HepG2 (cell line): ENCODE data around the gene TCFL5. TPM values are rescaled to one million over a fixed set of nuclear protein-coding genes. Genes with fewer than 3 reads are reported as not detected.
A peak's percentile ranks its signal among the peaks of the same experiment; 100 is the strongest.

Source experiments
- ATF2 ChIP-seq: sonication (generic); formaldehyde crosslinking; IDR thresholded peaks from 2 replicates; pipeline ENCODE4 v1.4.0; 2020; ENCODE audit warnings: missing genetic modification reagents
- CEBPB ChIP-seq: IDR thresholded peaks from 2 replicates; pipeline ENCODE4 v1.6.1; 2011; ENCODE audit warnings: low read depth, low read length, improper control_type of control experiment, borderline replicate concordance
- DRAP1 ChIP-seq: IDR thresholded peaks from 2 replicates; pipeline ENCODE4 v1.6.1; 2016; ENCODE audit warnings: missing genetic modification reagents, missing compliant biosample characterization
- HNF1B ChIP-seq: sonication (generic); formaldehyde crosslinking; IDR thresholded peaks from 2 replicates; pipeline ENCODE4 v1.5.1; 2020; ENCODE audit warnings: mild to moderate bottlenecking, moderate library complexity, missing genetic modification reagents
- HNRNPLL ChIP-seq: fragments of 200-400 bp; formaldehyde crosslinking; IDR thresholded peaks from 2 replicates; pipeline ENCODE4 v1.6.1; 2017; ENCODE audit warnings: mild to moderate bottlenecking, low read depth, low read length; ENCODE audit not compliant: poor library complexity, severe bottlenecking
- KLF13 ChIP-seq: sonication (generic); formaldehyde crosslinking; IDR thresholded peaks from 2 replicates; pipeline ENCODE4 v1.4.0; 2020; ENCODE audit warnings: mild to moderate bottlenecking, missing genetic modification reagents
- KLF9 ChIP-seq: IDR thresholded peaks from 2 replicates; pipeline ENCODE4 v1.6.1; 2016; ENCODE audit warnings: low read depth
- PITX1 ChIP-seq: sonication (generic); formaldehyde crosslinking; IDR thresholded peaks from 2 replicates; pipeline ENCODE4 v1.5.1; 2020; ENCODE audit warnings: mild to moderate bottlenecking, missing genetic modification reagents
- PLSCR1 ChIP-seq: sonication (generic); formaldehyde crosslinking; IDR thresholded peaks from 2 replicates; pipeline ENCODE4 v1.5.0; 2020; ENCODE audit warnings: missing genetic modification reagents, mild to moderate bottlenecking, borderline replicate concordance
- RARA ChIP-seq: IDR thresholded peaks from 2 replicates; pipeline ENCODE4 v1.6.1; 2016; ENCODE audit warnings: missing genetic modification reagents, missing compliant biosample characterization
- ZFP82 ChIP-seq: sonication (generic); formaldehyde crosslinking; IDR thresholded peaks from 2 replicates; pipeline ENCODE4 v1.5.1; 2020; ENCODE audit warnings: mild to moderate bottlenecking, missing genetic modification reagents, borderline replicate concordance
- ZNF143 ChIP-seq: sonication (generic); formaldehyde crosslinking; IDR thresholded peaks from 2 replicates; pipeline ENCODE4 v1.4.0; 2020; ENCODE audit warnings: missing genetic modification reagents
- ZNF75D ChIP-seq: sonication (generic); formaldehyde crosslinking; IDR thresholded peaks from 2 replicates; pipeline ENCODE4 v1.8.1; 2023; ENCODE audit warnings: missing genetic modification reagents, mild to moderate bottlenecking, borderline replicate concordance
- ZNF768 ChIP-seq: sonication (generic); formaldehyde crosslinking; IDR thresholded peaks from 2 replicates; pipeline ENCODE4 v1.4.0; 2020; ENCODE audit warnings: missing genetic modification reagents
- ZSCAN20 ChIP-seq: sonication (generic); formaldehyde crosslinking; IDR thresholded peaks from 2 replicates; pipeline ENCODE4 v1.4.0; 2020; ENCODE audit warnings: missing genetic modification reagents, mild to moderate bottlenecking, borderline replicate concordance
- polyA plus RNA-seq, 8 experiments: library from polyadenylated mRNA; depleted of rRNA in 3 of 8; stranded (reverse) in 7 of 8; unstranded in 1 of 8; fragments of >200 nt; fragmentation: Illumina TruSeq in 4 of 8; extraction: Trizol in 4 of 8; gene quantifications; 2 replicates each; pipeline versions ENCODE4 v1.2.1 to v1.2.3, GENCODE V29; 2011 to 2016; ENCODE audit warnings: low read depth in 4 of 8, missing spikeins in 1 of 8, mixed read lengths in 1 of 8; ENCODE audit not compliant: insufficient read depth in 1 of 8
- total RNA-seq, 5 experiments: library from RNA; depleted of rRNA; stranded (reverse); fragments of >200 nt; fragmentation: Illumina TruSeq; extraction: Trizol; gene quantifications; 2 replicates each; pipeline ENCODE4 v1.2.3, GENCODE V29; 2016; ENCODE audit warnings: low read depth in 1 of 5
- TF ChIP-seq, protein P1 (sequence below), 2 experiments: sonication (generic) in 1 of 2; formaldehyde crosslinking in 1 of 2; IDR thresholded peaks; 2 replicates each; pipeline versions ENCODE4 v1.4.0 to v1.6.1; 2016 to 2020; ENCODE audit warnings: borderline replicate concordance in 1 of 2, low read depth in 1 of 2, mild to moderate bottlenecking in 1 of 2, missing genetic modification reagents in 1 of 2
- TF ChIP-seq, protein P2 (sequence below): sonication (generic); formaldehyde crosslinking; IDR thresholded peaks from 2 replicates; pipeline ENCODE4 v1.4.0; 2020; ENCODE audit warnings: missing genetic modification reagents

Gene TCFL5
- total and polyA plus RNA-seq, 2 of the 13 experiments (the other 11 are each of a cell fraction or from before 2014, with no cell fraction given), result 14.8 to 20.0 TPM

DNA sequence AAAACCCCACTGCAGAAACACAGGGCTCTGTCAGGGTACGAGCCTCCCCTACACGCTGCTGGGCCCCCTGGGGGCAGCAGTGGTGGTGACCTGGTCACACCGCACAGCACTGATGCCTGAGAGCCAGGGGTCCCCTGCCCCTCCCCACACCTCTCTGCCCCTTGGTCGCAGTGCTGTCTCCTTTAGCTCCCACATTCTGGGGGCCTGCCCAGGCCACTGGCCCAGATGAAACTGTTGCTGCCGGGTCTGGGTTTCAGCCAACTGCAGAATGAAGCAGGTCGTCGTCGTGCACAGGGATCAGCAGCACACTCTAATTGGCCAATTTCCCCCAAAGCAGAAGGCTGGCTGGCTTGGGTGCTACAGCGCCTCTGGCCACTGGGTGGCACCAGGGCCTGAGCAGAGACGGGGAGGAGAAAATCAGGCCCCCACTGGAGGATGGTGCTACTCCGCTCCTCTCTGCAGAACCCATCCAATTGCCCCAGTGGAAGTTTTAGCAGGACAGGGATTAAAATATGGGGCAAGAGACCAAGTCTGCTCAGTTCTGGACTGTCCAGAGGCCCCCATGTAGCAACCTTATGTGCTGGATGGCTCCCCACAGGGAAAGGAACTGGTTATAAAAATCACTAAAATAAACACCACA is 38.5 kb upstream of the TCFL5 start (continued):
- TF ChIP-seq KLF9 (CRISPR knock-in tag), result no peak
- TF ChIP-seq, protein P1, sequence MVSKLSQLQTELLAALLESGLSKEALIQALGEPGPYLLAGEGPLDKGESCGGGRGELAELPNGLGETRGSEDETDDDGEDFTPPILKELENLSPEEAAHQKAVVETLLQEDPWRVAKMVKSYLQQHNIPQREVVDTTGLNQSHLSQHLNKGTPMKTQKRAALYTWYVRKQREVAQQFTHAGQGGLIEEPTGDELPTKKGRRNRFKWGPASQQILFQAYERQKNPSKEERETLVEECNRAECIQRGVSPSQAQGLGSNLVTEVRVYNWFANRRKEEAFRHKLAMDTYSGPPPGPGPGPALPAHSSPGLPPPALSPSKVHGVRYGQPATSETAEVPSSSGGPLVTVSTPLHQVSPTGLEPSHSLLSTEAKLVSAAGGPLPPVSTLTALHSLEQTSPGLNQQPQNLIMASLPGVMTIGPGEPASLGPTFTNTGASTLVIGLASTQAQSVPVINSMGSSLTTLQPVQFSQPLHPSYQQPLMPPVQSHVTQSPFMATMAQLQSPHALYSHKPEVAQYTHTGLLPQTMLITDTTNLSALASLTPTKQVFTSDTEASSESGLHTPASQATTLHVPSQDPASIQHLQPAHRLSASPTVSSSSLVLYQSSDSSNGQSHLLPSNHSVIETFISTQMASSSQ (IDR thresholded peaks at IDR 0.05; ENCODE audit: low read depth), result peak; percentile 2; the same call in 1 of the 2 replicates
- TF ChIP-seq, protein P1 (CRISPR knock-in tag; IDR thresholded peaks at IDR 0.05; ENCODE audit: borderline replicate concordance), result peak; percentile 62
- TF ChIP-seq ZNF75D (CRISPR knock-in tag), result no peak
- peak; percentile 55 for TF ChIP-seq ATF2 (CRISPR knock-in tag)
- TF ChIP-seq ZNF768 (CRISPR knock-in tag), result peak; percentile 85; the same call in 1 of the 2 replicates
- TF ChIP-seq CEBPB, result peak; percentile 20; the same call in 1 of the 2 replicates
- TF ChIP-seq ZFP82, result no peak
- TF ChIP-seq DRAP1 (CRISPR knock-in tag), result 0 out of 2 replicates have a peak, but pooled peaks have one; percentile 9
- no peak for TF ChIP-seq PLSCR1 (CRISPR knock-in tag)
- TF ChIP-seq KLF13 (CRISPR knock-in tag), result no peak; the same call in 1 of the 2 replicates
- peak; percentile 45 for TF ChIP-seq RARA (CRISPR knock-in tag)
- 0 out of 2 replicates have a peak, but pooled peaks have one; percentile 77 for TF ChIP-seq PITX1 (CRISPR knock-in tag)
- peak; percentile 71 for TF ChIP-seq HNRNPLL
- 0 out of 2 replicates have a peak, but pooled peaks have one; percentile 42 for TF ChIP-seq ZNF143 (CRISPR knock-in tag)
- TF ChIP-seq ZSCAN20 (CRISPR knock-in tag), result peak; percentile 95
- TF ChIP-seq, protein P2, sequence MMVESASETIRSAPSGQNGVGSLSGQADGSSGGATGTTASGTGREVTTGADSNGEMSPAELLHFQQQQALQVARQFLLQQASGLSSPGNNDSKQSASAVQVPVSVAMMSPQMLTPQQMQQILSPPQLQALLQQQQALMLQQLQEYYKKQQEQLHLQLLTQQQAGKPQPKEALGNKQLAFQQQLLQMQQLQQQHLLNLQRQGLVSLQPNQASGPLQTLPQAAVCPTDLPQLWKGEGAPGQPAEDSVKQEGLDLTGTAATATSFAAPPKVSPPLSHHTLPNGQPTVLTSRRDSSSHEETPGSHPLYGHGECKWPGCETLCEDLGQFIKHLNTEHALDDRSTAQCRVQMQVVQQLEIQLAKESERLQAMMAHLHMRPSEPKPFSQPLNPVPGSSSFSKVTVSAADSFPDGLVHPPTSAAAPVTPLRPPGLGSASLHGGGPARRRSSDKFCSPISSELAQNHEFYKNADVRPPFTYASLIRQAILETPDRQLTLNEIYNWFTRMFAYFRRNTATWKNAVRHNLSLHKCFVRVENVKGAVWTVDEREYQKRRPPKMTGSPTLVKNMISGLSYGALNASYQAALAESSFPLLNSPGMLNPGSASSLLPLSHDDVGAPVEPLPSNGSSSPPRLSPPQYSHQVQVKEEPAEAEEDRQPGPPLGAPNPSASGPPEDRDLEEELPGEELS, result peak; percentile 72
- TF ChIP-seq HNF1B (CRISPR knock-in tag), result peak; percentile 86; the same call in 1 of the 2 replicates
